ENCODE results near the gene OR2F2. TPM values are rescaled to one million over a fixed set of nuclear protein-coding genes. Genes with fewer than 3 reads are reported as not detected.

Gene OR2F2
- polyA plus RNA-seq, 3 donors: not detected

DNA sequence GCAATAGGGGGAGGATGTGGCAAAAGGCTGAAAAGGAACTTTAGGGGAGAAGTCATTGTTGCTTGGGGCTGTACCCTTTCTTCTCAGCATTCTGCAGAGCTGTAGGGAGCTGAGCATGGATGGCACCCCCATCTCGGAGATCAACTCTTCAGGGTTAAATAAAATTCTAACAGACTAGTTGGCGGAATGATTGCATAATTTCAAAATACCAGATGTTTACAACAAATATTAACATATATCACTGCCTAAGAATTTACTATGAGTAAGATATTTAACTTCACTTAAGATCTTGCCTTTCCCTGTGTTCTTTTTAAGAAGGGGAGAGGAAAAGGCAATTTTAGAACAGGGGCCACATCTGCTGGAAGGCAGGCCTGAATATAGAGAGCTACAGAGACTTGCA is 19.1 kb downstream of the OR2F2 start:
- H3K9me3 Mint-ChIP-seq: peaks cover 0 to 8% (median 3%) of the 10 kb centered on the region in 7 donors
- no CpG with 5 or more reads among the region's 2 CpGs for WGBS (ENCODE audit: insufficient coverage)
- Histone ChIP-seq H2AFZ (ENCODE audit: insufficient read depth, low read depth, low read length, poor library complexity, severe bottlenecking) (no peak overlapping the region), H4K20me1 (ENCODE audit: insufficient read depth, low read length) (no peaks in the 10 kb centered on the region), H3K36me3 (replicated peaks in 1 of 2; ENCODE audit: control insufficient read depth in 1 of 2, insufficient read depth in 2 of 2, low read length in 2 of 2) (no peaks in the 10 kb centered on the region), H3K27me3 (ENCODE audit: control insufficient read depth in 2 of 2, insufficient read depth in 2 of 2, low read length in 2 of 2) (no peaks in the 10 kb centered on the region), H3K27ac (ENCODE audit: low read depth in 1 of 2, low read length in 2 of 2) (no peak overlapping the region), H3K4me1 (ENCODE audit: control insufficient read depth in 1 of 2, insufficient read depth in 2 of 2, low read length in 2 of 2) (no peaks in the 10 kb centered on the region), H3K4me2 (replicated peaks; ENCODE audit: extremely low read depth, low read length, poor library complexity, severe bottlenecking) (no peak overlapping the region), H3K9ac (ENCODE audit: insufficient read depth, low read length, poor library complexity, severe bottlenecking) (no peak overlapping the region), H3K9me3 (replicated peaks in 1 of 2; ENCODE audit: control insufficient read depth in 1 of 2, insufficient read depth in 1 of 2, low read length in 2 of 2) (no peaks in the 10 kb centered on the region), H3K79me2 (ENCODE audit: insufficient read depth, low read length) (no peaks in the 10 kb centered on the region), H3K4me3 (replicated peaks in 1 of 3; ENCODE audit: low read depth in 2 of 3, low read length in 3 of 3) (no peak overlapping the region)
- no peaks in the 10 kb centered on the region for H3K4me1 Mint-ChIP-seq
- H3K27ac Mint-ChIP-seq: no peak overlapping the region
- no peaks in the 10 kb centered on the region for H3K36me3 Mint-ChIP-seq
- intact Hi-C loops (cut with micrococcal nuclease): no loop called here
- no peak for DNase-seq
- no peak overlapping the region for H3K4me3 Mint-ChIP-seq
- TF ChIP-seq, protein P1, sequence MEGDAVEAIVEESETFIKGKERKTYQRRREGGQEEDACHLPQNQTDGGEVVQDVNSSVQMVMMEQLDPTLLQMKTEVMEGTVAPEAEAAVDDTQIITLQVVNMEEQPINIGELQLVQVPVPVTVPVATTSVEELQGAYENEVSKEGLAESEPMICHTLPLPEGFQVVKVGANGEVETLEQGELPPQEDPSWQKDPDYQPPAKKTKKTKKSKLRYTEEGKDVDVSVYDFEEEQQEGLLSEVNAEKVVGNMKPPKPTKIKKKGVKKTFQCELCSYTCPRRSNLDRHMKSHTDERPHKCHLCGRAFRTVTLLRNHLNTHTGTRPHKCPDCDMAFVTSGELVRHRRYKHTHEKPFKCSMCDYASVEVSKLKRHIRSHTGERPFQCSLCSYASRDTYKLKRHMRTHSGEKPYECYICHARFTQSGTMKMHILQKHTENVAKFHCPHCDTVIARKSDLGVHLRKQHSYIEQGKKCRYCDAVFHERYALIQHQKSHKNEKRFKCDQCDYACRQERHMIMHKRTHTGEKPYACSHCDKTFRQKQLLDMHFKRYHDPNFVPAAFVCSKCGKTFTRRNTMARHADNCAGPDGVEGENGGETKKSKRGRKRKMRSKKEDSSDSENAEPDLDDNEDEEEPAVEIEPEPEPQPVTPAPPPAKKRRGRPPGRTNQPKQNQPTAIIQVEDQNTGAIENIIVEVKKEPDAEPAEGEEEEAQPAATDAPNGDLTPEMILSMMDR (IDR thresholded peaks at IDR 0.05): no peak
- peaks cover 0 to 2% (median 2%) of the 10 kb centered on the region in 3 donors for H3K27me3 Mint-ChIP-seq (ENCODE audit: low read depth in 3 of 3)

- Histone ChIP-seq H3K4me3 (replicated peaks in 1 of 3; ENCODE audit: low read depth in 2 of 3, low read length in 3 of 3) (no peak within 1 kb of the TSS), H4K20me1 (ENCODE audit: insufficient read depth, low read length) (no peaks in the 10 kb centered on the region), H3K36me3 (replicated peaks in 1 of 2; ENCODE audit: control insufficient read depth in 1 of 2, insufficient read depth in 2 of 2, low read length in 2 of 2) (no peaks in the 10 kb centered on the region), H3K4me2 (replicated peaks; ENCODE audit: extremely low read depth, low read length, poor library complexity, severe bottlenecking) (no peak within 1 kb of the TSS), H3K27me3 (ENCODE audit: control insufficient read depth in 2 of 2, insufficient read depth in 2 of 2, low read length in 2 of 2) (no peaks in the 10 kb centered on the region), H3K9me3 (replicated peaks in 1 of 2; ENCODE audit: control insufficient read depth in 1 of 2, insufficient read depth in 1 of 2, low read length in 2 of 2) (no peaks in the 10 kb centered on the region), H3K27ac (ENCODE audit: low read depth in 1 of 2, low read length in 2 of 2) (no peak within 1 kb of the TSS), H2AFZ (ENCODE audit: insufficient read depth, low read depth, low read length, poor library complexity, severe bottlenecking) (no peak within 1 kb of the TSS), H3K4me1 (ENCODE audit: control insufficient read depth in 1 of 2, insufficient read depth in 2 of 2, low read length in 2 of 2) (no peaks in the 10 kb centered on the region), H3K79me2 (ENCODE audit: insufficient read depth, low read length) (no peaks in the 10 kb centered on the region), H3K9ac (ENCODE audit: insufficient read depth, low read length, poor library complexity, severe bottlenecking) (no peak within 1 kb of the TSS)
- Mint-ChIP-seq H3K27me3 (ENCODE audit: low read depth in 3 of 3) (peaks cover 0 to 2% (median 2%) of the 10 kb centered on the region in 3 donors), H3K9me3 (peaks cover 0 to 8% (median 3%) of the 10 kb centered on the region in 7 donors), H3K27ac (no peak within 1 kb of the TSS), H3K4me3 (no peak within 1 kb of the TSS), H3K36me3 (no peaks in the 10 kb centered on the region), H3K4me1 (no peaks in the 10 kb centered on the region)
- intact Hi-C loops (cut with micrococcal nuclease): no loop called here
- WGBS (ENCODE audit: insufficient coverage): no CpG with 5 or more reads among the region's 3 CpGs
- TF ChIP-seq, protein P1 (IDR thresholded peaks at IDR 0.05): no peak
- no peak for DNase-seq
Measured at GRCh38 chr7:143954544-143954943, 19.5 kb downstream of the OR2F2 start, which contains the start of gene OR2F1. Gene OR2F1, plus strand, starts transcription at chr7:143954844. Its CDS starts 5,127 bp downstream, at chr7:143959971.

Data from CD14-positive monocyte (primary cell).